ENCODE measurements around the gene BIRC6. TPM values are rescaled to one million over a fixed set of nuclear protein-coding genes. Genes with fewer than 3 reads are reported as not detected.
A peak's percentile ranks its signal among the peaks of the same experiment; 100 is the strongest.

Gene BIRC6
- total RNA-seq, 1 experiment from 2014 or later: 96.7 TPM

DNA sequence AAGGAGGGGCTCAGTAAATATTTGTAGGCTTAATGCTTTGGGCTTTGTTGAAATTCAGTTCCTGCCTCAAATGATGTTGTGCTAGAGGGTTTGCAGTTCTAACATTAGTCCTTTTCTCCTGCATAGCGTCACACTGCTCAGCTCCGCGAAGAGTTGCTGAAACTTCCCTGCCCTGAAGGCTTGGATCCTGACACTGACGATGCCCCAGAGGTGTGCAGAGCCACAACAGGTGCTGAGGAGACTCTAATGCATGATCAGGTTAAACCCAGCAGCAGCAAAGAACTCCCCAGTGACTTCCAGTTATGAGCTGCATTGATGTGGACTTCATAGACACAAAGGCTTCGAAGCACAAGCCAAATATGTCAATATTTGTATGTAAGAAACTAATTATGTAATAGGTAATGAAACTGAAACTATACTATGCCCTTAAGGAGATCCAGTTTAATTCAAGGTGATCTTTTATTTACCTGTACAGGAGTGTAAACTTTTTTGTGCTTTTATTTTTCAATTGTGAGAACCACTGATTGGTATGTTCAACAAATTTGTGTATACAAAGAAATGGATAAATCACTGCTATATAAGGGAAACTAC is 260.9 kb downstream of the BIRC6 start:
- BruUV-seq (replicated peaks): no TSS peak
- intact Hi-C loops (cut with micrococcal nuclease; ENCODE audit: unreplicated experiment): no loop called here
- H3K9me3 ChIP-seq: no peaks in the 10 kb centered on the region
- peaks cover 11% of the 10 kb centered on the region for H3K4me1 Mint-ChIP-seq (ENCODE audit: low read depth, unreplicated experiment)
- CTCF ChIA-PET: no interaction called here
- TF ChIP-seq, protein P1, sequence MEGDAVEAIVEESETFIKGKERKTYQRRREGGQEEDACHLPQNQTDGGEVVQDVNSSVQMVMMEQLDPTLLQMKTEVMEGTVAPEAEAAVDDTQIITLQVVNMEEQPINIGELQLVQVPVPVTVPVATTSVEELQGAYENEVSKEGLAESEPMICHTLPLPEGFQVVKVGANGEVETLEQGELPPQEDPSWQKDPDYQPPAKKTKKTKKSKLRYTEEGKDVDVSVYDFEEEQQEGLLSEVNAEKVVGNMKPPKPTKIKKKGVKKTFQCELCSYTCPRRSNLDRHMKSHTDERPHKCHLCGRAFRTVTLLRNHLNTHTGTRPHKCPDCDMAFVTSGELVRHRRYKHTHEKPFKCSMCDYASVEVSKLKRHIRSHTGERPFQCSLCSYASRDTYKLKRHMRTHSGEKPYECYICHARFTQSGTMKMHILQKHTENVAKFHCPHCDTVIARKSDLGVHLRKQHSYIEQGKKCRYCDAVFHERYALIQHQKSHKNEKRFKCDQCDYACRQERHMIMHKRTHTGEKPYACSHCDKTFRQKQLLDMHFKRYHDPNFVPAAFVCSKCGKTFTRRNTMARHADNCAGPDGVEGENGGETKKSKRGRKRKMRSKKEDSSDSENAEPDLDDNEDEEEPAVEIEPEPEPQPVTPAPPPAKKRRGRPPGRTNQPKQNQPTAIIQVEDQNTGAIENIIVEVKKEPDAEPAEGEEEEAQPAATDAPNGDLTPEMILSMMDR (IDR thresholded peaks at IDR 0.05; ENCODE audit: insufficient read depth in 1 of 2, low read depth in 1 of 2, low read length in 1 of 2, severe bottlenecking in 1 of 2, unreplicated experiment in 1 of 2): no peak
- peaks cover 45% of the 10 kb centered on the region for H3K36me3 Mint-ChIP-seq (ENCODE audit: insufficient read depth, unreplicated experiment)
- DNase-seq: no peak
- H3K27ac Mint-ChIP-seq (ENCODE audit: unreplicated experiment): no peak overlapping the region
- H3K4me3 ChIP-seq (ENCODE audit: low read depth, low read length): no peak overlapping the region
- H3K4me1 ChIP-seq: peaks cover 2% of the 10 kb centered on the region; the same call in 1 of the 2 replicates
- no peaks in the 10 kb centered on the region for H3K9me3 Mint-ChIP-seq (ENCODE audit: unreplicated experiment)
- POLR2A ChIA-PET: no interaction called here
- 0 out of 2 replicates have a peak, but pooled peaks cover 5% of the 10 kb centered on the region for H3K36me3 ChIP-seq (ENCODE audit: control insufficient read depth, insufficient read depth, low read length)
- H3K27me3 Mint-ChIP-seq (ENCODE audit: insufficient read depth, unreplicated experiment): no peaks in the 10 kb centered on the region
- no peak overlapping the region for H3K4me3 Mint-ChIP-seq (ENCODE audit: unreplicated experiment)
- H3K27me3 ChIP-seq (replicated peaks; ENCODE audit: control insufficient read depth, insufficient read depth, low read length): no peaks in the 10 kb centered on the region

DNA sequence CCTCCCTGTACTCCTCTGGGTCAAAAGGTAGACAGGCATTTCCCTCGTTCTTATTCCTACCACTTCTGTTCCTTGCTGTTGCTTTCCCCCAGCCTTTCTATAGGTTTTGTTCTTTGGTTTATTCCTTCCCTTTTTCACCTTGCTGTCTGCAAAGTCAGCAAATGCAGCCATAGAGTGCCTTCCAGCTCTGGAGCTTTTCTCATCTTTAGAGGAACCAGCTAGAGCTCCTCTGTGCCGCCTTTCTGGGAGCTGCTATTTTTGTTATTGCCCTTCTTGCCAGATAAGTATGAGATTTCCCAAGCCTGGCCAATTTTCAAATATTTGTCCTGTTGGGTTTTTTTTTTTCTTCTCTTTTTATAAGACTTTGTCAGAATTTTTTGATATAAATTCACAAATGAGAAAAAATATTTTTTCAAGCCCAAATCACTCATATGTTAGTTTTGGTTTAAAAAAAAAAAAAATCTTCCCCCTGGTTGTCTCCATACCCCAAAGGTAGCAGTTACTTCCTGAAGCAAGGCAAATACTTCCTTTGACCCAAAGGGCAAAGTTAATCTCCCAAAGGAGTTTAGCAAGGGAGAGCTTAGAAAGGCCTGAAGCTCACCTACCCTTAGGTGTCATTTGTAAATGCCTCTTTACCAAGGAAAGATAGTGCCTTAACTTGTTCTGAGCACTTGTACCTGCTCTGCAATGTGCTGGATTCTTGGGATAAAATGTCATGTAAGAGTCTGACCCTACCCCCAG is 265.9 kb downstream of the BIRC6 start:
- CTCF ChIA-PET: no interaction called here

DNA sequence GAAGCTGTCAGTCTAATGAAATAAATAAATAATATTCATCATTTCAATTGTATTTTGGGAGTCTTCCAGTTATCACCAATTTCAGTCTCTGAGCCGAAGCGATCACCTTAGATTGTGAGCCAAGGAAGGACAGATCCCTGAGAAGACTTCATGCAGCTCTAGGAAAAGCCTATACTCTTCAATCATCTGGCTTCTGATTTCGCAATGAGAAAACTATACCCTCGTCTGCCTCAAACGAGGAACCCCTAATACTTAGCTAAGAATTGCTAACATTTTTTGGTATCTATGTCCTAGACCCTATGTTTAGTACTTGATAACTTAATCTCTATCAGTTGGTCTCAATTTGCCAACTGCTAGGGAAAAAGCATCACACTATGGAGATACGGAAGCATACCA is 266.5 kb downstream of the BIRC6 start:
- H3K4me1 Mint-ChIP-seq (ENCODE audit: low read depth, unreplicated experiment): peaks cover 16% of the 10 kb centered on the region
- no peaks in the 10 kb centered on the region; the same call in 1 of the 2 replicates for H3K4me1 ChIP-seq
- H3K9me3 ChIP-seq: no peaks in the 10 kb centered on the region
- H3K36me3 Mint-ChIP-seq (ENCODE audit: insufficient read depth, unreplicated experiment): peaks cover 32% of the 10 kb centered on the region
- POLR2A ChIA-PET: no interaction called here
- no peak overlapping the region for H3K4me3 Mint-ChIP-seq (ENCODE audit: unreplicated experiment)
- H3K27me3 ChIP-seq (replicated peaks; ENCODE audit: control insufficient read depth, insufficient read depth, low read length): no peaks in the 10 kb centered on the region
- DNase-seq: no peak
- no peak overlapping the region for H3K4me3 ChIP-seq (ENCODE audit: low read depth, low read length)
- H3K27me3 Mint-ChIP-seq (ENCODE audit: insufficient read depth, unreplicated experiment): no peaks in the 10 kb centered on the region
- no peak overlapping the region for H3K27ac Mint-ChIP-seq (ENCODE audit: unreplicated experiment)
- CTCF ChIA-PET: no interaction called here
- BruUV-seq (replicated peaks): no TSS peak
- intact Hi-C loops (cut with micrococcal nuclease; ENCODE audit: unreplicated experiment): loop anchor here (10.0 kb wide), 1 partner anchor 321 kb away; the partner anchor contains the start of gene LTBP1
- no peaks in the 10 kb centered on the region for H3K9me3 Mint-ChIP-seq (ENCODE audit: unreplicated experiment)
- H3K36me3 ChIP-seq (ENCODE audit: control insufficient read depth, insufficient read depth, low read length): 0 out of 2 replicates have a peak, but pooled peaks cover 5% of the 10 kb centered on the region
- TF ChIP-seq, protein P1 (IDR thresholded peaks at IDR 0.05; ENCODE audit: insufficient read depth in 1 of 2, low read depth in 1 of 2, low read length in 1 of 2, severe bottlenecking in 1 of 2, unreplicated experiment in 1 of 2): no peak

More for the DNA sequence above, 265.9 kb downstream of the BIRC6 start:
- BruUV-seq (replicated peaks): no TSS peak
- intact Hi-C loops (cut with micrococcal nuclease; ENCODE audit: unreplicated experiment): loop anchor here (10.0 kb wide), 1 partner anchor 322 kb away; the partner anchor contains the start of gene LTBP1
- no peaks in the 10 kb centered on the region for H3K27me3 ChIP-seq (replicated peaks; ENCODE audit: control insufficient read depth, insufficient read depth, low read length)
- H3K9me3 Mint-ChIP-seq (ENCODE audit: unreplicated experiment): no peaks in the 10 kb centered on the region
- DNase-seq: no peak
- TF ChIP-seq, protein P1 (IDR thresholded peaks at IDR 0.05; ENCODE audit: insufficient read depth in 1 of 2, low read depth in 1 of 2, low read length in 1 of 2, severe bottlenecking in 1 of 2, unreplicated experiment in 1 of 2): no peak
- no peak overlapping the region for H3K4me3 ChIP-seq (ENCODE audit: low read depth, low read length)
- peaks cover 14% of the 10 kb centered on the region for H3K4me1 Mint-ChIP-seq (ENCODE audit: low read depth, unreplicated experiment)
- no peaks in the 10 kb centered on the region for H3K9me3 ChIP-seq
- H3K4me1 ChIP-seq: no peaks in the 10 kb centered on the region; the same call in 1 of the 2 replicates
- H3K27ac Mint-ChIP-seq (ENCODE audit: unreplicated experiment): peak overlapping the region; percentile 6
- 0 out of 2 replicates have a peak, but pooled peaks cover 5% of the 10 kb centered on the region for H3K36me3 ChIP-seq (ENCODE audit: control insufficient read depth, insufficient read depth, low read length)
- peaks cover 29% of the 10 kb centered on the region for H3K36me3 Mint-ChIP-seq (ENCODE audit: insufficient read depth, unreplicated experiment)
- no peaks in the 10 kb centered on the region for H3K27me3 Mint-ChIP-seq (ENCODE audit: insufficient read depth, unreplicated experiment)
- no peak overlapping the region for H3K4me3 Mint-ChIP-seq (ENCODE audit: unreplicated experiment)
- POLR2A ChIA-PET: interaction anchor here (0.6 kb wide), 1 partner anchor 345 kb away, joined by 3 read pairs; no protein-coding TSS in a partner anchor

Measured in Caco-2 (cell line).